GM12873 (cell line): ENCODE measurements around the gene MYT1.

ENCODE experiments used
- CTCF ChIP-seq: IDR thresholded peaks from 2 replicates; pipeline ENCODE4 v1.5.1; 2012; ENCODE audit warnings: low read depth, mild to moderate bottlenecking, moderate library complexity, low read length, control low read depth; ENCODE audit not compliant: insufficient read depth; ENCODE audit errors: missing control alignments

The MYT1 gene

GRCh38 chr20:64207641-64208590, 43.7 kb downstream of the MYT1 start:
- TF ChIP-seq CTCF, result no peak

- no peak for TF ChIP-seq CTCF
Measured at GRCh38 chr20:64209148-64209547, 44.9 kb downstream of the MYT1 start.

GRCh38 chr20:64210656-64211369, 46.6 kb downstream of the MYT1 start:
- TF ChIP-seq CTCF, result no peak

GRCh38 chr20:64211874-64212658, 47.8 kb downstream of the MYT1 start:
- TF ChIP-seq CTCF, result no peak

GRCh38 chr20:64212755-64213154, 48.5 kb downstream of the MYT1 start:
- no peak for TF ChIP-seq CTCF

GRCh38 chr20:64214113-64214512, 49.9 kb downstream of the MYT1 start:
- TF ChIP-seq CTCF, result no peak
